ENCODE data around the gene PLCG1.

DNA sequence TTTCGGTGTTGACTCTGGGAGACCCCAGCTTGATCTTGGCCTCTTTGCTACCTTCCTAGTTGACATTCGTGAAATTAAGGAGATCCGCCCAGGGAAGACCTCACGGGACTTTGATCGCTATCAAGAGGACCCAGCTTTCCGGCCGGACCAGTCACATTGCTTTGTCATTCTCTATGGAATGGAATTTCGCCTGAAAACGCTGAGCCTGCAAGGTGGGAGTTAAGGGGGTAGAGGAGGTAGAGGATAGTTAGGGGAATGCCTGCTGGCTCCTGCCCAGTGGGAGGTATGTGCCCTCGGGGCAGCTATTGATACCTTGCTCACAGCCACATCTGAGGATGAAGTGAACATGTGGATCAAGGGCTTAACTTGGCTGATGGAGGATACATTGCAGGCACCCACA is 22.2 kb downstream of the PLCG1 start:
- TF ChIP-seq CTCF (IDR thresholded peaks at IDR 0.05): no peak
- no peak for TF ChIP-seq ZFX (IDR thresholded peaks at IDR 0.05; ENCODE audit: borderline replicate concordance)

Measured in 22Rv1 (cell line).